Keratinocyte (primary cell): ENCODE measurements around the gene HSD17B1.

ENCODE experiments used
- CTCF ChIP-seq, 3 experiments: IDR thresholded peaks in 1 of 3; conservative IDR thresholded peaks in 1 of 3; optimal IDR thresholded peaks in 1 of 3; 2 replicates in 2 of 3; 3 replicates in 1 of 3; pipeline versions ENCODE3 to v1.5.1; 2011; ENCODE audit warnings: low read length in 3 of 3, mild to moderate bottlenecking in 3 of 3, moderate library complexity in 2 of 3, control low read depth in 1 of 3, inconsistent platforms in 1 of 3; ENCODE audit not compliant: insufficient read depth in 2 of 3; ENCODE audit errors: extremely low read depth in 1 of 3
- EZH2 ChIP-seq: IDR thresholded peaks from one replicate; pipeline ENCODE4 v1.6.1; 2012; ENCODE audit warnings: inconsistent platforms, mild to moderate bottlenecking, low read length, moderate library complexity

- peak; percentile 20 to 59 (median 44) for TF ChIP-seq CTCF (optimal IDR thresholded peaks at IDR 0.05 in 1 of 3, IDR thresholded peaks at IDR 0.05 in 1 of 3, conservative IDR thresholded peaks at IDR 0.05 in 1 of 3; ENCODE audit: extremely low read depth in 1 of 3, insufficient read depth in 2 of 3, low read length in 3 of 3)
- no peak for TF ChIP-seq EZH2
Measured at GRCh38 chr17:42531455-42532354, 21.0 kb upstream of the HSD17B1 start.
